ENCODE data around the gene ZSCAN5A.

ZSCAN5A gene

DNA sequence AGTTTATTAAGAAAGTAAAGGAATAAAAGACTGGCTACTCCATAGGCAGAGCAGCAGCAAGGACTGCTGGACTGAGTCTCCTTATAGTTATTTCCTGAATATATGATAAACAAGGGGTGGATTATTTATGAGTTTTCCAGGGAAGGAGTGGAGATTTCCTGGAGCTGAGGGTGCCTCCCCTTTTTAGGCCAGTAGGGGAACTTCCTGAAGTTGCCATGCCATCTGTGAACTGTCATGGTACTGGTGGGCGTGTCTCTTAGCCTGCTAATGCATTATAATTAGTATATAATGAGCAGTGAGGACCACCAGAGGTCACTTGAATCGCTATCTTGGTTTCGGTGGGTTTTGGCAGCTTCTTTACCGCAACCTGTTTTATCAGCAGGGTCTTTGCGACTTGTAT is 13.5 kb downstream of the ZSCAN5A start:
- H3K27me3 ChIP-seq (ENCODE audit: control insufficient read depth, insufficient read depth, low read length), result no peaks in the 10 kb centered on the region
- no peak overlapping the region for H3K4me3 ChIP-seq (ENCODE audit: low read depth, low read length)
- no peaks in the 10 kb centered on the region; the same call in 1 of the 2 replicates for H3K36me3 ChIP-seq (ENCODE audit: control insufficient read depth, insufficient read depth, low read length)
- no peaks in the 10 kb centered on the region for H3K9me3 ChIP-seq (ENCODE audit: control insufficient read depth, insufficient read depth, low read length)
- H3K9ac ChIP-seq (ENCODE audit: low read depth, low read length), result no peak overlapping the region
- H3K4me1 ChIP-seq (ENCODE audit: control insufficient read depth, insufficient read depth, low read length), result no peaks in the 10 kb centered on the region
- H3K27ac ChIP-seq (ENCODE audit: low read depth, low read length), result no peak overlapping the region

DNA sequence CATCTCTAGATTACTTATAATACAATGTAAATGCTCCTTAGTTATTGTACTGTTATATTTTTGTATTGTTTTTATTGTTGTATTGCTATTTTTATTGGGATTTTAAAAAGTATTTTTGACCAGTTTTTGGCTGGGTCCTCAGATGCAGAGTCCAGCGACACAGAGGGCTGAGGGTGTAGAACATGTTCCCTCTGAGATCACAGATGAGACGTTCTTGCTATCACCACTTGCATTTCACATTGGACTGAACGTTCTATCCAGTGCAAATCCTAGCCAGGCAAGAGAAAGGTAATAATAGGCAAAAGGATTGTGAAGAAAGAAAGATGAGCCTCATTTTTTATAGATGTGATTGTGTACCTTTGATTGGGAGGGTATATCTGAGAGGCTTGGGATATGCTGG is 15.0 kb downstream of the ZSCAN5A start:
- Histone ChIP-seq H3K36me3 (ENCODE audit: control insufficient read depth, insufficient read depth, low read length) (no peaks in the 10 kb centered on the region; the same call in 1 of the 2 replicates), H3K9ac (ENCODE audit: low read depth, low read length) (no peak overlapping the region), H3K4me1 (ENCODE audit: control insufficient read depth, insufficient read depth, low read length) (no peaks in the 10 kb centered on the region), H3K4me3 (ENCODE audit: low read depth, low read length) (no peak overlapping the region), H3K27me3 (ENCODE audit: control insufficient read depth, insufficient read depth, low read length) (no peaks in the 10 kb centered on the region), H3K9me3 (ENCODE audit: control insufficient read depth, insufficient read depth, low read length) (no peaks in the 10 kb centered on the region), H3K27ac (ENCODE audit: low read depth, low read length) (no peak overlapping the region)

DNA sequence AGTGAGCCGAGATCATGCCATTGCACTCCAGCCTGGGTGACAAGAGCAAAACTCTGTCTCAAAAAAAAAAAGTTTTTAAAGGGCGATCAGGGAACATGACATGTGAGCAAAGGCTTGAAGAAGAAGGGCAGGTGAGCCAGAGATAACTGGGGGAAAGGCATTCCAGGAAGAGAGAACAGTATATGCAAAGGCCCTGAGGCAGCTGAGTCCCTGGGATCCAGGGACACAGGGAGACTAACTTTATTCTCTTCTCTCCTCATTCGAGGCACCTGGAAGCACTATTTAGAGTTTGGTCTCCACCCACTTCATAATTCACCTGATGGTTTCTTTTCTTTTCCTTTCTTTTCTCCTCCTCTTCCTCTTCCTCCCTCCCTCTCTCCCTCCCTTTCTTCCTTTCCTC is 17.6 kb downstream of the ZSCAN5A start:
- Histone ChIP-seq H3K4me1 (ENCODE audit: control insufficient read depth, insufficient read depth, low read length) (no peaks in the 10 kb centered on the region), H3K4me3 (ENCODE audit: low read depth, low read length) (no peak overlapping the region), H3K27me3 (ENCODE audit: control insufficient read depth, insufficient read depth, low read length) (no peaks in the 10 kb centered on the region), H3K36me3 (ENCODE audit: control insufficient read depth, insufficient read depth, low read length) (no peaks in the 10 kb centered on the region; the same call in 1 of the 2 replicates), H3K27ac (ENCODE audit: low read depth, low read length) (no peak overlapping the region), H3K9ac (ENCODE audit: low read depth, low read length) (no peak overlapping the region), H3K9me3 (ENCODE audit: control insufficient read depth, insufficient read depth, low read length) (no peaks in the 10 kb centered on the region)

DNA sequence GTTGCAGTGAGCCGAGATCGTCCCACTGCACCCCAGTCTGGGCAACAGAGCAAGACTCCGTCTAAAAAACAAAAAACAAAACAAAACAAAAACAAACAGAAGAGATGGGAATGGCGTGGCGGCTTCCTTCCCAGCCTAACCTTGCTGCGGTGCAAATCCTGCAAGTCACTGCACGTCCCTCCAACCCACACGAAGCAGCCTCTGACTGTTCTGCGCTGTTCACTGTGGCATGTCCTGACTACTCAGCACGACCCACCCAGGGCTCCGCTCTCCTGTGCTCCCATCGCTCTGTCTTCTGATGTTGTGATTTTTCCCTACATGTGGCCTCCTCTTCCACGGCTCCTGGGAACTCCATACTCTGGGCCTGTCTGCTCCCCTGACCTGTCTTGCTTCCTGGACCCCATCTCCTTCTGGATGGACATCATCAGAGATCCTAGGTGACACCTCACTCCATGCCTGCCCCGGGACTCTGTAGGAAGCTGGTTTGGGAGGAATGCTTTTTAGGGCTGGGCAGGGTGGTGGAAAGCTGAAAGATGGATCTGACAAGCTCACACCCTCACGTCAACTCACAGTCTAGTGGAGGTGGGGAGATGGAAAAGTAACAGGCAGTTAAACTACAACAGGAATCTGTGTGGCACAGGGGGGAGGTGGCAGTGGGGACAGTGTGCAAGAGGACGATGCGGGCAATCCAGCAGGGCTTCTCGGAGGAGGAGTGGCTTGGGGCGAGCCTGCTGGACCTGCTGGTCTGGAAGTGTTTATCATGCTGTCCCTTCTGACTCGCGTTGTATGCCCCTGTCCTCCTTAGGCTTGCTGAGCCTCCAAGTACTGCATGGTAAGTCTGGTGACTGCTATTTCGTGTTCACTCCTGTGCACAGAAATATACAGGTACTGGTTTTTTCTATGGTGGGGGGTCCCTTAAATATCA is 18.8 kb downstream of the ZSCAN5A start:
- Histone ChIP-seq H3K36me3 (ENCODE audit: control insufficient read depth, insufficient read depth, low read length) (no peaks in the 10 kb centered on the region; the same call in 1 of the 2 replicates), H3K9ac (ENCODE audit: low read depth, low read length) (no peak overlapping the region), H3K9me3 (ENCODE audit: control insufficient read depth, insufficient read depth, low read length) (no peaks in the 10 kb centered on the region), H3K4me1 (ENCODE audit: control insufficient read depth, insufficient read depth, low read length) (no peaks in the 10 kb centered on the region), H3K4me3 (ENCODE audit: low read depth, low read length) (no peak overlapping the region), H3K27me3 (ENCODE audit: control insufficient read depth, insufficient read depth, low read length) (no peaks in the 10 kb centered on the region), H3K27ac (ENCODE audit: low read depth, low read length) (no peak overlapping the region)

DNA sequence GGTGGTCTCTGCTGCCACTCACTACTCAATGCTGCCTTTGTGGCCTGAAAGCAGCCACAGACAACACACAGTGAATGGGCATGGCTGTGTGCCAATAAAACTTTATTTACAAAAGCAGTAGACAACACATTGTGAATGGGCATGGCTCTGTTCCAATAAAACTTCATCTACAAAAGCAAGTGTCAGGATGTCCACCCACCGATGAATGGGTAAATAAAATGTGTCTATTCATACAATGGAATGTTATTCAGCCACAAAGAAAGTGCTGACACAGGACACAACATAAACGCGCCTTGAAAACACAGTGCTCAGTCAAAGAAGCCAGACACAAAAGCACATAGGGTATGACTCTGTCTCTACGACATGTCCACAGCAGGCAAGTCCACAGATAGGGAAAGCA is 20.1 kb downstream of the ZSCAN5A start:
- Histone ChIP-seq H3K4me3 (ENCODE audit: low read depth, low read length) (no peak overlapping the region), H3K9me3 (ENCODE audit: control insufficient read depth, insufficient read depth, low read length) (0 out of 2 replicates have a peak, but pooled peaks cover 2% of the 10 kb centered on the region), H3K27ac (ENCODE audit: low read depth, low read length) (no peak overlapping the region), H3K4me1 (ENCODE audit: control insufficient read depth, insufficient read depth, low read length) (no peaks in the 10 kb centered on the region), H3K9ac (ENCODE audit: low read depth, low read length) (no peak overlapping the region), H3K36me3 (ENCODE audit: control insufficient read depth, insufficient read depth, low read length) (no peaks in the 10 kb centered on the region; the same call in 1 of the 2 replicates), H3K27me3 (ENCODE audit: control insufficient read depth, insufficient read depth, low read length) (no peaks in the 10 kb centered on the region)

DNA sequence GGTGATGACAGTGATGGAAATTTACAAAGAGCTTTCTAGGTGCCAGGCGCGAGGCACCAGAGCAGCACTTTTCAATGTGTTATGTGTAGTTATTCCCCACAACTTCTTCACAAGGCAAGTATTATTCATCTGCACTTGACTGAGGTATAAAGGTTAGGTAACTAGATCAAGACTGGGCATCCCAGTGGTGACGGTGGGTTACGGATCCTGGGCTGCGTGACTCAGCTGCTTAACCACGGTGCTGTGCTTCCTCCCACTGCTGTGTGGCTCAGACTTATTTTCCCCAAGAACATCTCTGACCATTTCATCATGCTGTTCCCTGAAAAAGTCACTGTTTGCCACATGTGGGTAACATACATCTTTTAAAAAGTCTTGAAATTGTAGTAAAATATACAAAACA is 22.8 kb downstream of the ZSCAN5A start:
- no peak overlapping the region for H3K4me3 ChIP-seq (ENCODE audit: low read depth, low read length)
- no peaks in the 10 kb centered on the region for H3K4me1 ChIP-seq (ENCODE audit: control insufficient read depth, insufficient read depth, low read length)
- no peaks in the 10 kb centered on the region; the same call in 1 of the 2 replicates for H3K36me3 ChIP-seq (ENCODE audit: control insufficient read depth, insufficient read depth, low read length)
- H3K27me3 ChIP-seq (ENCODE audit: control insufficient read depth, insufficient read depth, low read length), result no peaks in the 10 kb centered on the region
- 0 out of 2 replicates have a peak, but pooled peaks cover 2% of the 10 kb centered on the region for H3K9me3 ChIP-seq (ENCODE audit: control insufficient read depth, insufficient read depth, low read length)
- no peak overlapping the region for H3K27ac ChIP-seq (ENCODE audit: low read depth, low read length)
- no peak overlapping the region for H3K9ac ChIP-seq (ENCODE audit: low read depth, low read length)

DNA sequence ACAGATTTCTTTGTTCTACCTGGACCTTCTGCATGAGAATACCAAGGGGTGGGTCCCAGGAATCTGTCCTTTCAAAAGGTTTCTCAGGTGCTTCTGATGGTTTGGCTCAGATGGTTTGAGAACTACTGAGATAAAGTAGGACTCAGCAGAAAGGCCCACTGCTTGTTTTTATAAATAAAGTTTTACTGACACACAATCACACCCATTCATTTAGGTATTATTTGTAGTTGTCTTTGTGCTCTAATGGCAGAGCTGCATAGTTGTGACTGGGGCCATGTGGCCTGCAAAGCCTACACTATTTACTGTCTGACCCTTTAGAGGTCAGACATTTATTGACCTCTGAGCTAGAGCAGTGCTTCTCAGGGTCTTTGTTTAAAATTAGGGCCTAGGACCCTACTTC is 24.5 kb downstream of the ZSCAN5A start:
- Histone ChIP-seq H3K9ac (ENCODE audit: low read depth, low read length) (no peak overlapping the region), H3K27ac (ENCODE audit: low read depth, low read length) (no peak overlapping the region), H3K9me3 (ENCODE audit: control insufficient read depth, insufficient read depth, low read length) (0 out of 2 replicates have a peak, but pooled peaks cover 2% of the 10 kb centered on the region), H3K27me3 (ENCODE audit: control insufficient read depth, insufficient read depth, low read length) (no peaks in the 10 kb centered on the region), H3K4me3 (ENCODE audit: low read depth, low read length) (no peak overlapping the region), H3K4me1 (ENCODE audit: control insufficient read depth, insufficient read depth, low read length) (no peaks in the 10 kb centered on the region), H3K36me3 (ENCODE audit: control insufficient read depth, insufficient read depth, low read length) (no peaks in the 10 kb centered on the region)

DNA sequence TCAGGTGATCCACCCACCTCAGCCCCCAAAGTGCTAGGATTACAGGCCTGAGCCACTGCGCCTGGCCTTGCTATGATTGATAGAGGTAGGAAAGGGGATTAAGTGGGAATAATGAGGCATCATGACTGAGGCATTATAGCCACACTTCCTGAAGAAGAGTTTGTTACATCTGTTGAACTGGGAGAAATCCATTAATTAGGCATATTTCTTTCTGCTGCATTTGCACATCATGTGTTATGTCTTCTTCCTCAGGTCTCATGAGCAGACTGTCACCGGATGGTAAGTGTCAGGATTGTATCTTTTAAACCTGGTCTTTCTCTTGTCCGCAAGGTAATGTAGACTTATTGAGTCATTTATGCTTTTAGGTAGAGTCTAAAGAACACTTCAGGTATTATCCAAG is 29.9 kb downstream of the ZSCAN5A start:
- no peaks in the 10 kb centered on the region for H3K36me3 ChIP-seq (ENCODE audit: control insufficient read depth, insufficient read depth, low read length)
- H3K4me3 ChIP-seq (ENCODE audit: low read depth, low read length), result no peak overlapping the region
- H3K4me1 ChIP-seq (ENCODE audit: control insufficient read depth, insufficient read depth, low read length), result no peaks in the 10 kb centered on the region
- 0 out of 2 replicates have a peak, but pooled peaks cover 2% of the 10 kb centered on the region for H3K9me3 ChIP-seq (ENCODE audit: control insufficient read depth, insufficient read depth, low read length)
- H3K9ac ChIP-seq (ENCODE audit: low read depth, low read length), result no peak overlapping the region
- no peak overlapping the region for H3K27ac ChIP-seq (ENCODE audit: low read depth, low read length)
- H3K27me3 ChIP-seq (ENCODE audit: control insufficient read depth, insufficient read depth, low read length), result no peaks in the 10 kb centered on the region

DNA sequence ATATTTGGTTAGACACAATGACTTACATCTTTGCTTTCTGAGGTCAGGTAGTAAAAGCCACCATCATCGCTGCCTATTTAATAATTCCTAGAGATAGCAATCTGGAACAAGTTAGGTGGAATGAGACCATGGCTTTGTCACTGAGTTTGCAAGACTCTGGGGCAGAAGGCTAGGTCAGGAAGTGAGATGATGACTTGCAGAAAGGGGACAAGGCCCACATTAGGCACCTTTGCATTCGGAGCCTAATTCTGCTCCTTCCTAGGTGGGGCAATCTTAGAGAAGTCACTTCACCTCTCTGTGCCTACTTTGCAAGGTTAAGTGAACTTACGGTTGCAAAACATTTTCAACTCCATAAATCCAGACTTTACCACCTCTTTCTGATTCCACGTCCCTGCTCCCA is 31.8 kb downstream of the ZSCAN5A start:
- Histone ChIP-seq H3K27ac (ENCODE audit: low read depth, low read length) (no peak overlapping the region), H3K4me3 (ENCODE audit: low read depth, low read length) (no peak overlapping the region), H3K27me3 (ENCODE audit: control insufficient read depth, insufficient read depth, low read length) (no peaks in the 10 kb centered on the region), H3K36me3 (ENCODE audit: control insufficient read depth, insufficient read depth, low read length) (no peaks in the 10 kb centered on the region), H3K4me1 (ENCODE audit: control insufficient read depth, insufficient read depth, low read length) (no peaks in the 10 kb centered on the region), H3K9me3 (ENCODE audit: control insufficient read depth, insufficient read depth, low read length) (no peaks in the 10 kb centered on the region), H3K9ac (ENCODE audit: low read depth, low read length) (no peak overlapping the region)

DNA sequence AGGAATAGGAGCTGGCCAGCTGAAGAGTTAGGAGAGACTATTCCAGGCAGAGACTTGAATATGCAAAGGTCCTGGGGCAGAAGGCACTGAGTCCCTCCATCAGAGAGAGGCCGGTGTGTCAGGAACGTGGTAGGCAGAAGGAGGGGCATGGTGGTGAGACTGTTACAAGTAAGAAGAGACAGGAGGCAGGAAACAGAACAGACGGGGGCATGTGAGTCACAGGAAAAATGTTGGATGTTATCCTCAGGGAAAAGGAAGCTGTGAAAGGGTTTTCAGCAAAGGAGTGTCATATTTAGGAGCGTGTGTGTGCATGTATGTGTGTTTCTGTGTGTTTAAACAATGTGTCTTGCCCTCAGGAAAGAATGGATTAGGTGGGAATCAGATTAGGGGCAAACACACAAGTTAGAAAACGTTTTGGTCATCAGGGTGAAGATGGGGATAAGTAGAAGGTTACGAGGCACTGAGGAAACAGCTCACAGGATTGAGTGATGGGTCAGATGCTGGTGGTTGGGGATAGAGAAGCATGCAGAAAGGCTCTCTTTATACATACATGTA is 41.0 kb downstream of the ZSCAN5A start:
- H3K27ac ChIP-seq (ENCODE audit: low read depth, low read length), result no peak overlapping the region
- H3K9ac ChIP-seq (ENCODE audit: low read depth, low read length), result no peak overlapping the region

DNA sequence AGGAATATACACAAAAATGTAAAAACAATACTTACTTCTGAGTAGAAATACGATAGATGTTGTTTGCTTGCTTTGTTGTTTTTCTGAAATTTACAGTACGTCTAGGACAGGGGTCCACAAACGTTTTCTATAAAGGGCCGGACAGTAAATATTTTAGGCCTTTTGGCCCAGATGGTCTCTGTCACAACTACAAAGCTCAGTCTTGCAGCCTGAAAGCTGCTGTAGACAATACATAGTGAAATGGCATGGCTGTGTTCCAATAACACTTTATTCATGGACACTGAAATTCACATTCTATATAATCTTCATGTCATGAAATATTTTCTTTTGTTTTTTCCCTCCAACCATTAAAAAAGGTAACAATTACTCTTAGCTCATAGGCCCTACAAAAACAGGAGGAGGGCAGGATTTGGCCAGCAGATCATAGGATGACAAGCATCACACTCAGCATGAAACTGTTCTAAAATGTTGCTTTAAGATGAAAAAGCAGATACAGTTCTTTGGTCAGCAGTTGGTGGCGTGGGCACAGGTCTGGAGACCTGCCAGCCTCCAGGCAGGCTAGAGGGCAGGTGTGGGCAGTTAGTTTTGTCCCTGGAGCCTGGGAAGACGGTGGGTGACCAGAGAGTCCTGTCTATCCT is 42.4 kb downstream of the ZSCAN5A start, which contains the start of gene EDDM13:
TSS of gene EDDM13 (plus strand) at position 588 of the 638 bp plus-strand sequence. CDS start 87 bp downstream, outside the sequence.
- Histone ChIP-seq H3K27me3 (ENCODE audit: control insufficient read depth, insufficient read depth, low read length) (no peaks in the 10 kb centered on the region), H3K27ac (ENCODE audit: low read depth, low read length) (no peak within 1 kb of the TSS), H3K4me3 (ENCODE audit: low read depth, low read length) (no peak within 1 kb of the TSS), H3K9ac (ENCODE audit: low read depth, low read length) (no peak within 1 kb of the TSS), H3K9me3 (ENCODE audit: control insufficient read depth, insufficient read depth, low read length) (no peaks in the 10 kb centered on the region; the same call in 1 of the 2 replicates), H3K36me3 (ENCODE audit: control insufficient read depth, insufficient read depth, low read length) (no peaks in the 10 kb centered on the region; the same call in 1 of the 2 replicates), H3K4me1 (ENCODE audit: control insufficient read depth, insufficient read depth, low read length) (no peaks in the 10 kb centered on the region)

More for the DNA sequence above, 41.0 kb downstream of the ZSCAN5A start:
- H3K4me3 ChIP-seq (ENCODE audit: low read depth, low read length), result no peak overlapping the region
- H3K9me3 ChIP-seq (ENCODE audit: control insufficient read depth, insufficient read depth, low read length), result no peaks in the 10 kb centered on the region; the same call in 1 of the 2 replicates
- no peaks in the 10 kb centered on the region for H3K27me3 ChIP-seq (ENCODE audit: control insufficient read depth, insufficient read depth, low read length)
- H3K36me3 ChIP-seq (ENCODE audit: control insufficient read depth, insufficient read depth, low read length), result no peaks in the 10 kb centered on the region; the same call in 1 of the 2 replicates
- H3K4me1 ChIP-seq (ENCODE audit: control insufficient read depth, insufficient read depth, low read length), result no peaks in the 10 kb centered on the region
